NT2/D1 (cell line): ENCODE results near the gene LGALS9C.
"Not testable (repeated sequence)": the region's sequence is repeated elsewhere in the genome, so short reads cannot be mapped to it uniquely, and the experiment has no call there.

ENCODE experiments used
- DNase-seq: peaks from one replicate; pipeline ENCODE4 v3.0.0-alpha.2; 2011; ENCODE audit warnings: low read depth, low spot score
- H3K27me3 ChIP-seq: 2 replicates; pipeline ENCODE4 v1.6.0; 2011; ENCODE audit warnings: mild to moderate bottlenecking; ENCODE audit not compliant: insufficient read length, insufficient read depth
- H3K36me3 ChIP-seq: 2 replicates; pipeline ENCODE4 v1.6.1; 2011; ENCODE audit warnings: mild to moderate bottlenecking, low read length, mixed read lengths; ENCODE audit not compliant: insufficient read depth, insufficient read length
- H3K4me1 ChIP-seq: 2 replicates; pipeline ENCODE4 v1.5.1; 2011; ENCODE audit not compliant: insufficient read depth, insufficient read length
- H3K4me3 ChIP-seq: 2 replicates; pipeline ENCODE4 v1.5.1; 2011; ENCODE audit warnings: low read depth; ENCODE audit not compliant: insufficient read length
- H3K9ac ChIP-seq: 2 replicates; pipeline ENCODE4 v1.6.0; 2011; ENCODE audit warnings: low read depth; ENCODE audit not compliant: insufficient read length
- H3K9me3 ChIP-seq: 2 replicates; pipeline ENCODE4 v1.5.1; 2011; ENCODE audit warnings: mild to moderate bottlenecking, low read length; ENCODE audit not compliant: insufficient read depth

LGALS9C gene

DNA sequence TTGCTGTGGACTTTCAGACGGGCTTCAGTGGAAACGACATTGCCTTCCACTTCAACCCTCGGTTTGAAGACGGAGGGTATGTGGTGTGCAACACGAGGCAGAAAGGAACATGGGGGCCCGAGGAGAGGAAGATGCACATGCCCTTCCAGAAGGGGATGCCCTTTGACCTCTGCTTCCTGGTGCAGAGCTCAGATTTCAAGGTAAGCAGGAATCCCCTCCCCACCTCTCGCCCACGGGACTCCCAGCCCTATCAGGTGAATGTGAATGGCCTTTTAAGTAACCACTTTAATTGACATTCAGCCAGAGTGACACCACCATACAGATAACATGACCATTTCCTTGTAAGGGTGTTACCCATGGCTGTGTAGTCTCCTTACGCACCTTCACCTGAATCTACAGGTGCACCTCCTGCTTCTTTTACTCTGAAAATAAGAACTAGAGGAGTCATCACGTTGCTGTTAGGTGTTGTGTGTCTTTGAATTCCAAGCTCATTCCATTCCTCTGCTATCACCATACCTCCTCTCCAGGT lies 9.4 kb downstream of the LGALS9C start:
- H3K4me3 ChIP-seq, H3K9me3 ChIP-seq, H3K27me3 ChIP-seq, DNase-seq, H3K9ac ChIP-seq, H3K4me1 ChIP-seq, H3K36me3 ChIP-seq: not testable (repeated sequence)

DNA sequence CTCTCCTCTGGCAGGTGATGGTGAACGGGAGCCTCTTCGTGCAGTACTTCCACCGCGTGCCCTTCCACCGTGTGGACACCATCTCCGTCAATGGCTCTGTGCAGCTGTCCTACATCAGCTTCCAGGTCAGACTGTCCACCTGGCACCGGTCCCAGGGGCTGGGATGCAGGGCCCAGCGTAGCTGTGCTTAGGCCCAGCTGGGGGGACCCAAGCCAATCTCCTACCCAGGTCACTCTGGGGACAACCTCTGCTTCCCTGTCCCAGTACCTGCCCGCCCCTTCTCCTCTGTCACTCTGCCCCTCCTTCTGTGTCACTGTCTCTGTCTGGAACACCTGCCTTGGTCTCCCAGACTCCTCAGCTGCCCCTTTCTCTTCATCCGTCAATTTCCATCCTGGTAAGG lies 11.0 kb downstream of the LGALS9C start:
- not testable (repeated sequence) for H3K9ac ChIP-seq, DNase-seq, H3K4me3 ChIP-seq, H3K9me3 ChIP-seq, H3K27me3 ChIP-seq, H3K4me1 ChIP-seq, H3K36me3 ChIP-seq

DNA sequence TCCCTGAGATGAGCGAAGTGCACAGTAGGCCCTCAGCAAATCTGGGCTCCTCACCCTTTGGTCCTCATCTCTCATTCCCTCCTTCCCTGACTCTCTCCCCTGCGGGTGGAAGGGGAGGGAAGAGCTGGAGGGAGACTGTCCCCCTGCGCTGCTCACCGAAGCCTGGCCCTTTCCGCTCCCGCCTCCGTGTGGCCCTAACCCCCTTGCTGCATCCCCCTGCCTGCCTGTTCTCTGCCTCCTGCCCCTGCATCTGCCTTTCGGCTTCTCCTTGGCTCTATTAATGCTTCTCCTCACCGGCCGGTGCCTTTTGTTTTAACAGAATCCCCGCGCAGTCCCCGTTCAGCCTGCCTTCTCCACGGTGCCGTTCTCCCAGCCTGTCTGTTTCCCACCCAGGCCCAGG lies 12.0 kb downstream of the LGALS9C start:
- not testable (repeated sequence) for H3K4me1 ChIP-seq, H3K9me3 ChIP-seq, H3K9ac ChIP-seq, H3K4me3 ChIP-seq, DNase-seq, H3K27me3 ChIP-seq, H3K36me3 ChIP-seq

DNA sequence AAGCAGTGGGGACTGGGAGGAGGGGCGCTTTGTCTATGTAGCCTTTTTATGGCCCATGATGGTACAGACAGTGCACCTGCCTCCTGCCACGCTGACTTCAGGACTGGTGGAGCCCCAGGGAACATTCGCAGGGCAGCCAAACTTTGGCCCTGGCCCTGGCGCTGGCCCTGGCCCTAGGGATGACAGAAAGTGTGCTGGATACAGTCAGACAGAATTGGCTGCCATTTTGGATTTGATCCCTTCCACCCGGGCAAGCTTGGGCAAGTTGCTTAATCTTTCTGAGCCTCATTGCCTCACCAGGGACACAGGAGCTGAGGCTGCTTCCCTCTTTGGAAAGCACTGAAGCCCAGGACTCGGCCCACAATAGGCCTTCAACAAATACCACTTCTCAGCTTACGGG lies 13.4 kb downstream of the LGALS9C start:
- not testable (repeated sequence) for DNase-seq, H3K9ac ChIP-seq, H3K9me3 ChIP-seq, H3K4me3 ChIP-seq, H3K4me1 ChIP-seq, H3K36me3 ChIP-seq, H3K27me3 ChIP-seq

DNA sequence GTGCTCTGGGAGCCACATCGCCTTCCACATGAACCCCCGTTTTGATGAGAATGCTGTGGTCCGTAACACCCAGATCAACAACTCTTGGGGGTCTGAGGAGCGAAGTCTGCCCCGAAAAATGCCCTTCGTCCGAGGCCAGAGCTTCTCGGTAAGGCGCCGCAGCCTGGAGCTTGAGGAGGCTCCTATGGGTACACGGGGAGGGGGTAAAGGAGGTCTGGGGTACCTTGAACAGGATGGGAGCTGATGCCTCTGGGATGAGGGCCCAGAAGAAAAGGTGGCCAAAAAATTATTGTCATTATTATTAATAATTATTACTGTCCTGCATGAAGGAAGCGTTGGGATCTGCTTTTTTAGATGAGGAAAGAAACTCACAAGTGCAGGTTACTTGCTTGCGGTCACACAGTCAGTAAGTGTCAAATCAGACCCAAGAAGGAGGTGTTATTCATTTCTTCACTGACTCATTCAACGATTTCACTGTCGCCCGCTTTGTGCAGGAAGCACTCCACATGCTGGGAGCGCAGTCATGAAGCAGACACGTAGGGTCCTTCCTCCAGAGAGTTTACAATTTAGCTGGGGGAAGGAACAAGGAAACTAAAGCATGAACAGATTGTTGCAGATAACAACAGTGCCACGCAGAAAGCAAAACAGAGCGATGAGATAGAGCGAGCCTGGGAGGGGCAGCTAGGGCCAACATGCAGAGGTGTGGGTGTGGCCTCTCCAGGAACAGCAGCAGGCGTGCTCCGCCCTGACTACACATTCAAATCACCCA lies 16.3 kb downstream of the LGALS9C start:
- H3K36me3 ChIP-seq, H3K9me3 ChIP-seq, H3K27me3 ChIP-seq, H3K4me1 ChIP-seq, H3K9ac ChIP-seq, DNase-seq, H3K4me3 ChIP-seq: not testable (repeated sequence)

DNA sequence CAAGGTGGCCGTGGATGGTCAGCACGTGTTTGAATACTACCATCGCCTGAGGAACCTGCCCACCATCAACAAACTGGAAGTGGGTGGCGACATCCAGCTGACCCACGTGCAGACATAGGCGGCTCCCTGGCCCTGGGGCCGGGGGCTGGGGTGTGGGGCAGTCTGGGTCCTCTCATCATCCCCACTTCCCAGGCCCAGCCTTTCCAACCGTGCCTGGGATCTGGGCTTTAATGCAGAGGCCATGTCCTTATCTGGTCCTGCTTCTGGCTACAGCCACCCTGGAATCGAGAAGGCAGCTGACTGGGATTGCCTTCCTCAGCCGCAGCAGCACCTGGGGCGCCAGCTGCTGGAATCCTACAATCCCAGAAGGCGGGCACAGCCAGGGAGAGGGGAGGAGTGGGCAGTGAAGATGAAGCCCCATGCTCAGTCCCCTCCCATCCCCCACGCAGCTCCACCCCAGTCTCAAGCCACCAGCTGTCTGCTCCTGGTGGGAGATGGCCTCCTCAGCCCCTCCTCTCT lies 17.7 kb downstream of the LGALS9C start:
- H3K9me3 ChIP-seq, H3K9ac ChIP-seq, DNase-seq, H3K4me3 ChIP-seq, H3K36me3 ChIP-seq, H3K27me3 ChIP-seq, H3K4me1 ChIP-seq: not testable (repeated sequence)

DNA sequence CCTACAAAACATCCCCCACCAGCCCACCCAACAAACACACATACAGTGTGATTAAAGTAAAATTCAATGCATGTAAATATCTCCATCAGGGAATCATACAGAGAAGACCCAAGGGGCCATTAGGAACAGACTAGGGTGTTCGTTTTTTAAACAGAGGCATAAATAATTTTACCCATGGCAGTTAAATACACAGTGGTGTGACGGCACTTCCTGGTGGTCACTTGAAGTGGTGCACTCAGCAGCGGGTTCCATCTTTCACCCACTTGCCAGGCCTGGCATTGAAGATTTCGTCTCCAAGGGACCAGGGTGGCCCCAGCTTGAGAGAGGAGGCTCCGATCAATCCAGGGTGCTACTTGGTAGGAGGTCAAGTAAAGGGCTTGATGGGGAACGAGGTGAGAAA lies 20.5 kb downstream of the LGALS9C start:
- not testable (repeated sequence) for DNase-seq, H3K27me3 ChIP-seq, H3K36me3 ChIP-seq, H3K9me3 ChIP-seq, H3K4me3 ChIP-seq, H3K9ac ChIP-seq, H3K4me1 ChIP-seq

DNA sequence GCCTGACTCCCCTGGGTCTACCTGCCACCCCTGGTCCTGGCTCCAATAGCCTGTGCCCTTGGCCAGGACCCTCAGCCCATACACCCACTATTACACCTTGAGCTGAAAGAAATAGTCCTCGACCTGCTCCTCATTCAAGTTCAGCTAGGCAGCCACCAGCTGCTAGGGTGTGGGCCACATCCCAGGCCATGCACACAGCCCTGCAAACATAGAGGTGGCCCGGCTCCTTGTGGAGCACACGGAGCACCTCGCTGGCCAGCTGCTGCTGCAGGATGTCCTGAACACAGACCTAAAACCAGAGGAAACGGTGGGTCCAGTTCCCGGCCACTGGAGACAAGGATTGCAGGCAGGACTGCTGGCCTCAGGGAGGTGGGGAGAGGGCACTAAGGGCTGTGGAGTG lies 22.5 kb downstream of the LGALS9C start:
- not testable (repeated sequence) for H3K9me3 ChIP-seq, H3K9ac ChIP-seq, H3K27me3 ChIP-seq, H3K4me1 ChIP-seq, H3K36me3 ChIP-seq, DNase-seq, H3K4me3 ChIP-seq

DNA sequence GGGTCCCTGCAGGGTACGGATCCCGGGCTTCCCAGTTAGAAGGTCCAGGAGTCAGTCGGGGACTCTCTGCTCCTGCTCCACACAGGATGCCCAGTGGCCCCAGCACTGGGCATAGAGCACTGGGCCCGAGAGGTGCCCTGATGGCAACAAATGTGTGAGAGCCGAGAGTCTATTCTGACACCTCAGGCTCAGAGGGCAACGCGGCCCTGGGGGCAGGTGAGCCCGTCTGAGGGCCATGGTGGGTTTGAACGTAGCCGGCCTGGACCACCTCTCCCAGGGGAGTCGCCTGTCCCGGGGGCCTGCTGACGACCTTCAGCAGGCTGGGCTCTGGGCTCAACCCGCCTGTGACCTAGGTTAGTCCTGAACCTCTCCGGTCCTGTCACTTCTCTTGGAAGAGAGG lies 23.2 kb downstream of the LGALS9C start:
- not testable (repeated sequence) for H3K4me3 ChIP-seq, H3K9ac ChIP-seq, DNase-seq, H3K4me1 ChIP-seq, H3K27me3 ChIP-seq, H3K9me3 ChIP-seq, H3K36me3 ChIP-seq

DNA sequence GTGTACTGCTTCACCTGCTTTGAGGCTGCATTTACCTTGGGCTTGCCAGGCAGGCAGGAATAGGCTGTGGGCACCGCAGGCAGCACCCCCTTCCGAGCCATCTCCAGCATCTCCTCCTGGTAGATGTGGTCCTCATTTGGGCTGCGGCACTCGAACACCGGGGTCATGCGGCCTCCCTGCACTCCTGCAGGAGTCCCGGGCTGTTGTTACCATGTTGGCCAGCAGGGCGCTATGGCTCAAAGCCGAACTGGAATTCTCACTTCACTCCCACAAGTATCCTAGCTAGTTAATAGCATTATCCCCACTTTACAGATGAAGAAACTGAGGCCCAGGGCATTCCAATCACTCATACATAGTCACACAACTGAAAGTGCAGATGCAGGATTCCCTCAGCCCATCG lies 23.7 kb downstream of the LGALS9C start:
- not testable (repeated sequence) for H3K36me3 ChIP-seq, H3K4me1 ChIP-seq, DNase-seq

DNA sequence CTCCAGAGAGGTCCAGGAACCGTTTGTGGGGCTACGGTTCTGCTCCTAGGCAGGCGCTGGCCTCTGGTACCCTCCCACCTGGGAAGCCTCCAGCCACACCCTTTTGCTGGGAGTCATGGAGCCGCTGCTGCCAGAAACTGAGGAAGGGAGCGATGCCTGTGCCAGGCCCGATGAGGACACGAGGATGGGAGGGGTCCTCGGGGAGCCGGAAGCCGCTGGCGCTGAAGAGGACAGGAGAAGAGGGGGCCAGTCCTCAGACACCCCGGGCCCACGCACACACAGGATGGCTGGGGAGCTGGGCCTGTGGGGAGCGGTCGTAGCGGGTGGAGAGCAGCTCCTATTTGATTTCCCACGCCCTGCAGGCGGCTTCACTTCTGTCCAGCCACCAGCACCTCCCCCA lies 24.2 kb downstream of the LGALS9C start:
- not testable (repeated sequence) for DNase-seq

More for the DNA sequence above, 23.7 kb downstream of the LGALS9C start:
- H3K9me3 ChIP-seq, H3K27me3 ChIP-seq, H3K9ac ChIP-seq, H3K4me3 ChIP-seq: not testable (repeated sequence)

DNA sequence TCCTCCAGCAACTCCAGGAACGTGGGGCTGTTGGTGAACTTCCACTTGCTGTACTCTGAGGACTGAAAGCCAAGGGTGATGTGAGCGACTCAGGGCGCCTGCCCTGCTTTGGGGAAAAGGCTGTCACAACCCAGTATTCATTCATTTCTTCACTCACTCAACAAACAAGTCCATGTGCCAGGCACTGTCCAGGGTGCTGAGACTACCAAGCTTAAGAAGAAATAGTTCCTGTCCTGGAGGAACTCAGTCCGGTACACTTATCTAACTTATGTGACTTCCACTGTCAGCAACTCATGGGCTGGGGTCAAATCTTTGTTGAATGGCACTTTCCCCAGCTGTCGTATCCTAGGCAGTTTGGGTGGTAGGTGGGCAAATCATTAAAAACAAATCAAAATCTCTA lies 26.6 kb downstream of the LGALS9C start:
- H3K9me3 ChIP-seq, H3K4me3 ChIP-seq, H3K9ac ChIP-seq, DNase-seq, H3K27me3 ChIP-seq, H3K4me1 ChIP-seq, H3K36me3 ChIP-seq: not testable (repeated sequence)

More for the DNA sequence above, 24.2 kb downstream of the LGALS9C start:
- not testable (repeated sequence) for H3K9me3 ChIP-seq, H3K4me1 ChIP-seq, H3K4me3 ChIP-seq, H3K36me3 ChIP-seq, H3K9ac ChIP-seq, H3K27me3 ChIP-seq
